Brain microvascular endothelial cell (primary cell): Measurements from ENCODE around the gene VIPR2.
"Not testable (repeated sequence)": the region's sequence is repeated elsewhere in the genome, so short reads cannot be mapped to it uniquely, and the experiment has no call there.

Experiments used
- DNase-seq: peaks from one replicate; pipeline ENCODE4 v3.0.0-alpha.2; 2020
- H3K27ac ChIP-seq: fragments of 250-450 bp; sonication (Bioruptor Pico); 2 replicates; pipeline ENCODE4 v1.5.1; 2020; ENCODE audit warnings: mild to moderate bottlenecking, moderate library complexity
- H3K27me3 ChIP-seq: fragments of 250-450 bp; sonication (Bioruptor Pico); replicated peaks from 2 replicates; pipeline ENCODE4 v1.5.1; 2020; ENCODE audit warnings: mild to moderate bottlenecking
- H3K36me3 ChIP-seq: fragments of 250-450 bp; sonication (Bioruptor Pico); replicated peaks from 2 replicates; pipeline ENCODE4 v1.5.1; 2020; ENCODE audit warnings: mild to moderate bottlenecking
- H3K4me3 ChIP-seq: 2 replicates; pipeline ENCODE4 v1.5.1; 2011; ENCODE audit warnings: low read depth, mild to moderate bottlenecking, control low read depth, low read length, moderate library complexity
- in situ Hi-C: cut with HindIII; loops from 2 replicates; pipeline ENCODE4 v1.10.0; 2017; ENCODE audit warnings: low sequenced_read_pairs, low pct_ligation_motif_present
- TF ChIP-seq, protein P1 (sequence below): IDR thresholded peaks from 2 replicates; pipeline ENCODE4 v1.5.1; 2011; ENCODE audit warnings: low read depth, mild to moderate bottlenecking, moderate library complexity, low read length, control low read depth, inconsistent platforms; ENCODE audit errors: missing control alignments

VIPR2 gene

DNA sequence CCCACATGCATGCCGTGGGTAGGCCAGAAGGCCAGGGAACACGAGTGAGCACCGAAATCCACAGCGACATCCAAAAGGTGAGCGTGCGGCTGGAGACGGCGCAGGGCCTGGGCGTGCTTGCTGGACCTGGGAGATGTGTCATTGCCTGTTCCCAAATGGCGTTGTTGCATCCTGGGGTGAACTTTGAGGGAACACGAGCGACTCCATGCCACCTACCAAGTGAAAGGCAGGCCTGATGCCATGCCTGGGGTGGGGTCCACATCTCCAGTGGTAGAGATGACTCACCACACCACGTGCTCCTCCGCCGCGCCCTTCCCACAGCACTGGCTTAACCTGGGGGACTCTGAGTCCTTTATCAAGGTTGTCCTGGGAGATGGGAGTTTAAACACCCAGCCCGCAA, 24.7 kb upstream of the VIPR2 start:
- Histone ChIP-seq H3K27me3 (no peaks in the 10 kb centered on the region), H3K4me3 (no peak overlapping the region), H3K27ac (no peak overlapping the region), H3K36me3 (no peaks in the 10 kb centered on the region)
- TF ChIP-seq, protein P1, sequence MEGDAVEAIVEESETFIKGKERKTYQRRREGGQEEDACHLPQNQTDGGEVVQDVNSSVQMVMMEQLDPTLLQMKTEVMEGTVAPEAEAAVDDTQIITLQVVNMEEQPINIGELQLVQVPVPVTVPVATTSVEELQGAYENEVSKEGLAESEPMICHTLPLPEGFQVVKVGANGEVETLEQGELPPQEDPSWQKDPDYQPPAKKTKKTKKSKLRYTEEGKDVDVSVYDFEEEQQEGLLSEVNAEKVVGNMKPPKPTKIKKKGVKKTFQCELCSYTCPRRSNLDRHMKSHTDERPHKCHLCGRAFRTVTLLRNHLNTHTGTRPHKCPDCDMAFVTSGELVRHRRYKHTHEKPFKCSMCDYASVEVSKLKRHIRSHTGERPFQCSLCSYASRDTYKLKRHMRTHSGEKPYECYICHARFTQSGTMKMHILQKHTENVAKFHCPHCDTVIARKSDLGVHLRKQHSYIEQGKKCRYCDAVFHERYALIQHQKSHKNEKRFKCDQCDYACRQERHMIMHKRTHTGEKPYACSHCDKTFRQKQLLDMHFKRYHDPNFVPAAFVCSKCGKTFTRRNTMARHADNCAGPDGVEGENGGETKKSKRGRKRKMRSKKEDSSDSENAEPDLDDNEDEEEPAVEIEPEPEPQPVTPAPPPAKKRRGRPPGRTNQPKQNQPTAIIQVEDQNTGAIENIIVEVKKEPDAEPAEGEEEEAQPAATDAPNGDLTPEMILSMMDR, result no peak
- no peak for DNase-seq
- in situ Hi-C loops, result no loop called here

DNA sequence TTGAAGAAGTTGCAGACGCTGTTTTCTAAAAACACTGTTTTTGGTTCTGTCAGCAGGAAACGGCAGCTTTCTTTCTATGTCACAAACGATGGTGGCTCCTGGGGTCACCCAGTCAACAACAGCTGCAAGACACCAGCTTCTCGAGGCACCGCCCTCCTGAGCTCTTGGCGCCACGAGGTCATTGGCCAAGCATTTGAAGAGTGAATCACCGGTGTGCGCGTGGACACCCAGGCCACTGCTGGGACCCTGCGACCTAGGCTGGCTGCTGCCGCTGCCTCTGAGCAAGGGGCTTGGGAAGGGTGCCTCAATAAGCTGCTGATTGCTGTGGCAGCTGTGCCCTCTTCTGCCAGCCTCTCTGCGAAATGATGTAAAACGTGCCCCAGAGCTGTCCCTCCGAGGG, 22.5 kb upstream of the VIPR2 start:
- TF ChIP-seq, protein P1, result no peak
- Histone ChIP-seq H3K27me3 (no peaks in the 10 kb centered on the region), H3K4me3 (no peak overlapping the region), H3K36me3 (no peaks in the 10 kb centered on the region), H3K27ac (no peak overlapping the region)
- in situ Hi-C loops, result no loop called here
- DNase-seq, result no peak

DNA sequence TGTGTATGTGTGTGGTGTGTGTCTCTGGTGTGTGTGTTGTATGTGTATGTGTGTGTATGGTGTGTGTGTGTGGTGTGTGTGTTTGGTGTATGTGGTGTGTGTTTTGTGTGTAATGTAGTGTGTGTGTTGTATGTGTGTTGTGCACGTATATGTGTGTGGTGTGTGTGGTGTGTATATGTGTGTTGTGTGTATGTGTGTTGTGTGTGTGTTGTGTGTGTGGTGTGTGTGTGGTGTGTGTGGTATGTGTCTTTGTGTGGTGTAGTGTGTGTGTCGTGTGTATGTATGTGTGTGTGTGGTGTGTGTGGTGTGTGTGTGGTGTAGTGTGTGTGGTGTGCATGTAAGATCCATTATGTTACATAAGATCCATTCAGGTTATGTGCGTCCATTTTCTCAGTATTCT, 21.9 kb upstream of the VIPR2 start:
- TF ChIP-seq, protein P1, result no peak
- in situ Hi-C loops, result no loop called here
- no peak for DNase-seq
- Histone ChIP-seq H3K27me3 (no peaks in the 10 kb centered on the region), H3K27ac (no peak overlapping the region), H3K36me3 (no peaks in the 10 kb centered on the region), H3K4me3 (no peak overlapping the region)

DNA sequence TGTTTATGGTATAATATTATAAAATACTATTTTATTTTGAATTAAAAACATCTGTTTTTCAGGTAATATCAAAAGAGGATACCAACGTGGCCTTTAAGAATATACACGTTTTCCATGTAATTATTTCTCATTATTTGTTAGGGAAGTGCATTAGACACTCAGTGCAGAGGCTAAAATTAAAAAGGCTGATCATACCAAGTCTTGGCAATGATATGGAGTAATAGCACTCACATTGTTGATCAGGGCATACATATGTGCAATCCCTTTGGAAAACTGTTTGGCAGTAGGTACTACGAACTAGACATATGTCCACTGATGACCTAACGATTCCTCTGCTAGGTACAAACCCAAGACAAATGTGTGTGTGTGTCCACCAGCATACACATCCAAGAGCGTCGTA, 20.7 kb upstream of the VIPR2 start:
- in situ Hi-C loops, result no loop called here
- TF ChIP-seq, protein P1, result no peak
- Histone ChIP-seq H3K4me3 (no peak overlapping the region), H3K36me3 (no peaks in the 10 kb centered on the region), H3K27ac (no peak overlapping the region), H3K27me3 (no peaks in the 10 kb centered on the region)
- DNase-seq, result no peak

DNA sequence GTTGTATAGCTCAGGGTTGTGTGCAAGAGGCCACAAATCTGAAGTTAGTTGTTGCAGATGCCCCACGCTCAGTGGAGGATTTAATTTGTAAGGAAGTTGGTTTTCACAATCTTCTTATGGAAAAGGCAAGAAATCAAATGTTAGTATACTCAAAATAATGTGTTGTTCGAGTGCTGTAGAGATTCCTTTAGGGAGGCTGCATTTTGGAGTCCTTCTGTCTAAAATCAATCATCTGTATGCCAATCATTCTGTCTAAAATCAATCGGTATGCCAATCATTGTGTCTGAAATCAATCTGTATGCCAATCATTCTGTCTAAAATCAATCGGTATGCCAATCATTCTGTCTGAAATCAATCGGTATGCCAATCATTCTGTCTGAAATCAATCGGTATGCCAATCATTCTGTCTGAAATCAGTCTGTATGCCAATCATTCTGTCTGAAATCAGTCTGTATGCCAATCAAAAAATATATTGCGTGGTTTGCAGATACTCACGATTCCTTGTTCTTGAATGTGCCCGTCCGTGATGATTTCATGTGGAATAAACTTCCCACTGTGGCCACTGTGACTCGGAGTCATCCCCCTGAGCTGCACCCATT, 19.1 kb upstream of the VIPR2 start:
- DNase-seq, H3K4me3 ChIP-seq, in situ Hi-C loops, H3K27me3 ChIP-seq, H3K36me3 ChIP-seq, H3K27ac ChIP-seq: not testable (repeated sequence)

DNA sequence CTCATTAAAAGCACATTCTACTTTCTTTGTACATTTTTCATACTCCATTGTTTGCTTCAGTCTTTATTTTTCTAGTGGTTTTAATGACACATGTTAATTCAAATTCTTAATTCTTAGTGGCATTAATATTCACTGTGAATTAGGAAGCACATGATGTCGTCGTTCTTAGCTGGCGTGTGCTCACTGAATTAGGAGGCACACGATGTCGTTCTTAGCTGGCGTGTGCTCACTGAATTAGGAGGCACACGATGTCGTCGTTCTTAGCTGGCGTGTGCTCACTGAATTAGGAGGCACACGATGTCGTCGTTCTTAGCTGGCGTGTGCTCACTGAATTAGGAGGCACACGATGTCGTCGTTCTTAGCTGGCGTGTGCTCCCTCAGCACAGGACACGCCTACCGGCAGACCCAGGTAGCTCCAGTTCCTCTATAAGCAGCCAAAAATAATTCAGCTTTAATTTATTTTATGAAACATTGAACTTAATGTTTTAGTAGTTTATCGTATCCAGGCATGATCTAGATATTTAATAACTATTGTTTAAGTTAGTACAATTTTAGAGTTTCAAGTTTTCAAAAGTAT, 17.5 kb upstream of the VIPR2 start:
- in situ Hi-C loops, result not testable (repeated sequence)

DNA sequence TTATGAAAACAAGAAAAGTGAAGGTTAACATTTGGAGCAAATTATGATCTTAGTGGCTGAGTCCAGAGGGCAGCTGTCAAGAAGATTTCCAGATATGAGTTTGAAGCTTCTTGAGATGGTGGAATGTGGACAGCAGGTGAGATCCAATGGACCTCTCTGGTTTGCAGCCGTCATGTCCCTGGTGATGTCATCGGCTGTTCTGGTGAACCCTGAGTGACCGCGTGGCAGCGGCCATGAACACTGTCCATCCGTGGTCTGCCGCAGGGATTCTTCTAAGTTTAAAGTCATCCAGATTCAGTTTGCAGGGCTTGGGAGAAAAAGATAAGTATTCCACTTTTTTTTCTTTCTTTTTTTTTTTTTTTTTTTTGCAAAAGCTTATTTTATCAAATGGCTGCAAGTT, 15.8 kb upstream of the VIPR2 start:
- Histone ChIP-seq H3K36me3 (no peaks in the 10 kb centered on the region), H3K27ac (no peak overlapping the region), H3K27me3 (no peaks in the 10 kb centered on the region), H3K4me3 (no peak overlapping the region)
- in situ Hi-C loops, result no loop called here
- TF ChIP-seq, protein P1, result no peak
- DNase-seq, result no peak

More for the DNA sequence above, 17.5 kb upstream of the VIPR2 start:
- DNase-seq, H3K27ac ChIP-seq, H3K36me3 ChIP-seq, H3K27me3 ChIP-seq, H3K4me3 ChIP-seq: not testable (repeated sequence)
